Esophagus (tissue), 2 donors: ENCODE data around the gene AXIN1. TPM values are rescaled to one million over a fixed set of nuclear protein-coding genes. Genes with fewer than 3 reads are reported as not detected.

Experiments
- H3K27ac ChIP-seq, 2 donors: one replicate each; pipeline ENCODE4 v1.5.1; 2013; ENCODE audit warnings: low read depth in 2 of 2, mild to moderate bottlenecking in 2 of 2, inconsistent platforms in 1 of 2, low read length in 1 of 2, moderate library complexity in 1 of 2
- H3K27me3 ChIP-seq, 2 donors: one replicate each; pipeline ENCODE4 v1.6.1; 2013; ENCODE audit warnings: low read length in 2 of 2, control low read depth in 1 of 2, mild to moderate bottlenecking in 1 of 2; ENCODE audit not compliant: insufficient read depth in 2 of 2, control insufficient read depth in 1 of 2
- H3K36me3 ChIP-seq, 2 donors: one replicate each; pipeline ENCODE4 v1.6.1; 2013; ENCODE audit warnings: low read length in 1 of 2; ENCODE audit not compliant: control insufficient read depth in 2 of 2, insufficient read depth in 2 of 2
- H3K4me1 ChIP-seq, 2 donors: one replicate each; pipeline ENCODE4 v1.6.1; 2013; ENCODE audit warnings: low read length in 1 of 2; ENCODE audit not compliant: control insufficient read depth in 2 of 2, insufficient read depth in 2 of 2
- H3K4me3 ChIP-seq, 2 donors: one replicate each; pipeline ENCODE4 v1.5.1; 2013; ENCODE audit warnings: low read length in 2 of 2, mild to moderate bottlenecking in 2 of 2, low read depth in 1 of 2, moderate library complexity in 1 of 2
- H3K9me3 ChIP-seq, 2 donors: one replicate each; pipeline ENCODE4 v1.6.1; 2013; ENCODE audit warnings: mild to moderate bottlenecking in 2 of 2, low read depth in 1 of 2, low read length in 1 of 2, moderate library complexity in 1 of 2; ENCODE audit not compliant: control insufficient read depth in 2 of 2, insufficient read depth in 1 of 2
- WGBS, 2 donors: extraction: QIAGEN DNeasy Blood & Tissue Kit; methylation state at CpG; one replicate each; pipeline ENCODE4 v1.1.7; 2013; 5-methylcytosine and 5-hydroxymethylcytosine counted together
- polyA plus RNA-seq, 2 donors: library from polyadenylated mRNA; stranded (reverse); fragments of 200-250 nt; gene quantifications; one replicate each; pipeline ENCODE4 v1.2.3, GENCODE V29; 2013
- donor health status: healthy with polysubstance abuse.
- donor health status: Bipolar disorder and iron deficiency.

The AXIN1 gene, protein sequence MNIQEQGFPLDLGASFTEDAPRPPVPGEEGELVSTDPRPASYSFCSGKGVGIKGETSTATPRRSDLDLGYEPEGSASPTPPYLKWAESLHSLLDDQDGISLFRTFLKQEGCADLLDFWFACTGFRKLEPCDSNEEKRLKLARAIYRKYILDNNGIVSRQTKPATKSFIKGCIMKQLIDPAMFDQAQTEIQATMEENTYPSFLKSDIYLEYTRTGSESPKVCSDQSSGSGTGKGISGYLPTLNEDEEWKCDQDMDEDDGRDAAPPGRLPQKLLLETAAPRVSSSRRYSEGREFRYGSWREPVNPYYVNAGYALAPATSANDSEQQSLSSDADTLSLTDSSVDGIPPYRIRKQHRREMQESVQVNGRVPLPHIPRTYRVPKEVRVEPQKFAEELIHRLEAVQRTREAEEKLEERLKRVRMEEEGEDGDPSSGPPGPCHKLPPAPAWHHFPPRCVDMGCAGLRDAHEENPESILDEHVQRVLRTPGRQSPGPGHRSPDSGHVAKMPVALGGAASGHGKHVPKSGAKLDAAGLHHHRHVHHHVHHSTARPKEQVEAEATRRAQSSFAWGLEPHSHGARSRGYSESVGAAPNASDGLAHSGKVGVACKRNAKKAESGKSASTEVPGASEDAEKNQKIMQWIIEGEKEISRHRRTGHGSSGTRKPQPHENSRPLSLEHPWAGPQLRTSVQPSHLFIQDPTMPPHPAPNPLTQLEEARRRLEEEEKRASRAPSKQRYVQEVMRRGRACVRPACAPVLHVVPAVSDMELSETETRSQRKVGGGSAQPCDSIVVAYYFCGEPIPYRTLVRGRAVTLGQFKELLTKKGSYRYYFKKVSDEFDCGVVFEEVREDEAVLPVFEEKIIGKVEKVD
- 10 to 100 TPM; 11.9 to 16.7 TPM for polyA plus RNA-seq

DNA sequence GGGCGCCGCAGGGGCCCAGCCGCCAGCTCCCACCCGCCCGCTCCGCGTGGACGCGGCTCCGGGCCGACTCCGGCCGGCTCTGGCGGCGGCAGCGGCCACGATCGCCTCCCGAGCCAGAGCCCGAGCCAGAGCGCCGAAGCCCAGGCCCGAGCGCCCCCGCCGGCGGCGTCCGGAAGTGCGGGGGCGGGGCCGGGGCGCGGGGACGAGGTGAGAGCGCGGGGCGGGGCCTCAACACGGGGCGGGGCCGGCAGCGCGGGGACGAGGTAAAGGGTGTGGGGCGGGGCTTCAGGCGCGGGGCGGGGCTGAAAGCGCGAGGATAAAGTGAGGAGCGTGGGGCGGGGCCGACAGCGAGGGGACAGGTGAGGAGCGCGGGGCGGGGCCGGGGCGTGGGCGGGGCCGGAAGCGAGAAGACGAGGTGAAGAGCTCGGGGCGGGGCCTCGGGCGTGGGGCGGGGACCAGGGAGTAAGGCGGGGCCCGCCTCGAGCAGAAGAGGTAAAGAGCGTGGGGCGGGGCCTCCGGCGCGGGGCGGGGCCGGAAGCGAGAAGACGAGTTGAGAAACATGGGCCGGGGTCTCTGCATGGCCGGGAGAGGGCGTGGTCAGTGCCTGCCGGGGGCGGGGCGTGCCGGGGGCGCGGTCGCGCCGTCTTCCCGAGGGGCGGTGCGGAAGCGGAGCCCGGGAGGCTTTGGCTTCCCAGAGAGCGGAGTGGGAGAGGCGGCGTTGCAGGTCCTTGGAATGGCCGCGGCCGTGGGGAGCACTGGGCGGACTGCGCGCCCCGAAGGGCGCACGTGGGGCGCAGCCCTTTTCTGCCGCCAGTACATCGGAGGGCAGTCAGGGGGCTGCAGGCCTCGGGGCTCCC is at the start of gene AXIN1:
Gene AXIN1 (minus strand): TSS at position 177 of the 857 bp plus-strand sequence. CDS start 5,698 bp downstream, outside the sequence.
- H3K27ac ChIP-seq = peak within 1 kb of the TSS; percentile 84 to 88
- H3K9me3 ChIP-seq = no peaks in the 10 kb centered on the region
- peaks cover 0 to 1% of the 10 kb centered on the region in 2 donors for H3K36me3 ChIP-seq
- 2% methylated on average over 46 to 113 of the region's 113 CpGs for WGBS, 2 donors
- H3K4me1 ChIP-seq = peaks cover 5 to 20% of the 10 kb centered on the region in 2 donors
- H3K4me3 ChIP-seq = peak within 1 kb of the TSS; percentile 57 to 84
- no peaks in the 10 kb centered on the region for H3K27me3 ChIP-seq

DNA sequence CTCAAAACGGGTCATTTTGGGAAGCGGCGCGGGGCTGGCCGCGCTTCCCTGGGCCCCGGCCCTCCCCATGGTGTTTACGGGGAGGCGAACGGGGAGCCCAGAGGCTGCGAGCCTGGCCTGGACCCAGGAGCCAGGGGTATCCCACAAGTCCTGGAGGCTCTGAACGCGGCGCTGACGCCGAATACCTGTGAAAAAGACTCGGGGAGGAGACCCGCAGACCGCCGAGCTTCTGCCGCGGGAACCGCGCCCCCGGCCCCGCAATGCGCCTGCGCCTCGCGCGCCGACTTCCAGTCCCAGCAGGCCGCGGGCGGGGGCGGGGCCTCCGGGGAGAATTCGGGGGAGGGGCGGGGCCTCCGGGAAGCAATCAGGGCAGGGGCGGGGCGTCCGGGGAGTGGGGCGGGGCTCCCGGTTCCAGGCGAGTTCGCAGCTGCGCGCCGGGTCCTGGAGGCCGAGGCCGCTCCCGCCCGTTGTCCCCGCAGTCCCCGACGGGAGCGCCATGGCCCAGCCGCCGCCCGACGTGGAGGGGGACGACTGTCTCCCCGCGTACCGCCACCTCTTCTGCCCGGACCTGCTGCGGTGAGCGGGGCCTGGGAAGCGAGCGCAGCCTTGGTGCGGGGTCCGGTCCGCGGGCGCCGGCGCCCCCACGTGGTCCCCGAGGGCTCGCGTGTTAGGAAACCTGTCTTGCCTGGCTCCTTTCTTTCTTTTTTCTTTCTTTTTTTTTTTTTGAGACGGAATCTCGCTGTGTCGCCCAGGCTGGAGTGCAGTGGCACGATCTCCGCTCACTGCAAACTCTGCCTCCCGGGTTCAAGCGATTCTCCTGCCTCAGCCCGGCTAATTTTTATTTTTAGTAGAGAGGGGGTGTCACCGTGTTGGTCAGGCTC is 49.2 kb upstream of the AXIN1 start, which contains the start of gene DECR2:
Gene DECR2 (plus strand): TSS at position 418 of the 881 bp plus-strand sequence. CDS start 79 bp downstream, at position 497.
- Histone ChIP-seq H3K9me3 (no peaks in the 10 kb centered on the region), H3K27me3 (no peaks in the 10 kb centered on the region), H3K4me3 (peak within 1 kb of the TSS; percentile 78 to 85), H3K27ac (peak within 1 kb of the TSS; percentile 92 to 97), H3K36me3 (peaks cover 0 to 2% of the 10 kb centered on the region in 2 donors), H3K4me1 (peaks cover 0 to 10% of the 10 kb centered on the region in 2 donors)
- 0 to 1% methylated on average over 74 to 91 of the region's 91 CpGs for WGBS, 2 donors

DNA sequence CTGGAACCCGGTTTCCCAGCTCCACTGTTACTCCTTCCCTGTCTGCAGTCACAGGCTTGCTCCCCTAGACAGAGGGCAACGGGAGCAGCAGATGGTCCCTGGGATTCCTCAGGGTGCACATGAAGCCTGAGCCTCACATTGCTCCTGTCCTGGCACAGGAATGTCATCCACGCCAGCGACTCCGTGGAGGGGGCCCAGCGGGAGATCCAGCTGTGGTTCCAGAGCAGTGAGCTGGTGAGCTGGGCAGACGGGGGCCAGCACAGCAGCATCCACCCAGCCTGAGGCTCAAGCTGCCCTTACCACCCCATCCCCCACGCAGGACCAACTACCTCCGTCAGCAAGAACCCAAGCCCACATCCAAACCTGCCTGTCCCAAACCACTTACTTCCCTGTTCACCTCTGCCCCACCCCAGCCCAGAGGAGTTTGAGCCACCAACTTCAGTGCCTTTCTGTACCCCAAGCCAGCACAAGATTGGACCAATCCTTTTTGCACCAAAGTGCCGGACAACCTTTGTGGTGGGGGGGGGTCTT is 47.6 kb upstream of the AXIN1 start:
- Histone ChIP-seq H3K27me3 (no peaks in the 10 kb centered on the region), H3K36me3 (no peaks in the 10 kb centered on the region), H3K27ac (peak overlapping the region; percentile 38 to 89), H3K4me3 (peak overlapping the region; percentile 78 to 85), H3K9me3 (no peaks in the 10 kb centered on the region), H3K4me1 (peaks cover 0 to 10% of the 10 kb centered on the region in 2 donors)
- 53 to 71% methylated on average over 10 of the region's 10 CpGs for WGBS, 2 donors

- peaks cover 0 to 10% of the 10 kb centered on the region in 2 donors for H3K4me1 ChIP-seq
- WGBS, 2 donors = 76 to 80% methylated on average over 22 of the region's 22 CpGs
- no peaks in the 10 kb centered on the region for H3K27me3 ChIP-seq
- no peaks in the 10 kb centered on the region for H3K36me3 ChIP-seq
- no peak overlapping the region for H3K4me3 ChIP-seq
- no peaks in the 10 kb centered on the region for H3K9me3 ChIP-seq
- no peak overlapping the region for H3K27ac ChIP-seq
These were observed 47.0 kb upstream of the AXIN1 start for GRCh38 chr16:399340-400019.

DNA sequence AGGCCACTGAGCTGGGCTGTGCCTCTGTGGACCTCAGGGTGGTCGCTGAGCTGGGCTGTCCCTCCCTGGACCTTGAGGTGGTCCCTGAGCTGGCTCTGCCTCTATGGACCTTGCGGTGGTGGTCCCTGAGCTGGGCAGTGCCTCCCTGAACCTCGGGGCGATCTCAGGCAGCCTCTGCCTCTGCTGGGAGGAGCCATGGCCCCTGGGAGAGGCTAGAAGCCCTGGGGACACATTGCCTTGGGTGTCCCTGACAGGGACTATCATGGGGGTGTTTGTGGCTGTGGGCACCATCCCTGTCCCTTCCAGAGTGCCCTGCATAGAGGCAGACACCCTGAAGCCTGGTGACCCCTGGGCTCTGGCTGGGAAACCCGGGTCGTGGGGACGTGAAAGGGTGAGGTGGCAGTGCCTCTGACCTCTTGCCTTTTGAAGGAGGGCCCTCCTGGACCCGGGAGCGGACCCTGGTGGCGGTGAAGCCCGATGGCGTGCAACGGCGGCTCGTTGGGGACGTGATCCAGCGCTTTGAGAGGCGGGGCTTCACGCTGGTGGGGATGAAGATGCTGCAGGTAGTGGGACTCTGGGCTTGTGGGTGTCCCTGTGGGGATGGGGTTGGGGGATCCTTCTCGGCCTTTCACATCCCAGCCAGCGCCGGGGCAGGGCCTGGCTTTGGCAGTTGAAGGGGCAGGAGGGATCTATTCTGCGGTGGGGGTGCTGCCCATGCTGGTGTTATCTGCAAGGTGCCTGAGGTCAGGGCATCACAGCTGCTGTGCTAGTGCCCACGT is 46.2 kb upstream of the AXIN1 start:
- Histone ChIP-seq H3K4me3 (no peak overlapping the region), H3K27me3 (no peaks in the 10 kb centered on the region), H3K36me3 (no peaks in the 10 kb centered on the region), H3K9me3 (no peaks in the 10 kb centered on the region), H3K4me1 (peaks cover 0 to 10% of the 10 kb centered on the region in 2 donors), H3K27ac (peak overlapping the region in 1 of 2 donors; percentile 40)
- WGBS, 2 donors = 80 to 81% methylated on average over 22 to 24 of the region's 24 CpGs

DNA sequence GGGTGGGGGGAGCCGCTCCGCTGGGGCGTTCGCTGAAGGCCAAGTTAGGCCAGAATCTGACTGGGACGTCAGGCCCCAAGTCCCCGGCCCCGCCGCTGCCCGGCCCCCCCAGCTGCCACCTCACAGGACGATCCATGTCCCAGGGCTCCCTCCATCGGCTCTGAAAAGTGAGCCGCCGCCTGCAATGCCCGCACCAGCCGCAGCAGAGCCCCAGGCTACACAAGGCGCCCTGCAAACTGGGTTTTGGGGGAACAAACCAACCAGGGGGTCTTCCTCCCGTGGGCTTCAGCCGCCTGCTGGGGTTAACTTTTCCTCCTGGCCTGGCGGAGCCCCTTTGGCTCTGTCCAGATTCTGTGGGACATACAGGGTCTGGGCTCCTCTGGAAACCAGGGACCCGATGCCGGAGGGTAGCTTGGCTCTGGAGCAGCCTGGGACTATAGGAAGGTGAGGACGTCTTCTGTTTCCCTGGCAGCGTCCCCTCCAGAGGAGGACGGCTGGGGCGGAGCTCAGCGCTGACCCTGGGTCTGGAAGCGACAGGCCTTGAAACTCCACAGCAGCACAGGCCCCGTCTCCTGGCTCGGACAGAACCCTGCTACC is 45.3 kb upstream of the AXIN1 start:
- Histone ChIP-seq H3K4me3 (no peak overlapping the region), H3K27me3 (no peaks in the 10 kb centered on the region), H3K4me1 (peaks cover 0 to 10% of the 10 kb centered on the region in 2 donors), H3K9me3 (no peaks in the 10 kb centered on the region), H3K36me3 (no peaks in the 10 kb centered on the region), H3K27ac (peak overlapping the region in 1 of 2 donors; percentile 40)
- WGBS, 2 donors = 26 to 40% methylated on average over 21 to 29 of the region's 29 CpGs

DNA sequence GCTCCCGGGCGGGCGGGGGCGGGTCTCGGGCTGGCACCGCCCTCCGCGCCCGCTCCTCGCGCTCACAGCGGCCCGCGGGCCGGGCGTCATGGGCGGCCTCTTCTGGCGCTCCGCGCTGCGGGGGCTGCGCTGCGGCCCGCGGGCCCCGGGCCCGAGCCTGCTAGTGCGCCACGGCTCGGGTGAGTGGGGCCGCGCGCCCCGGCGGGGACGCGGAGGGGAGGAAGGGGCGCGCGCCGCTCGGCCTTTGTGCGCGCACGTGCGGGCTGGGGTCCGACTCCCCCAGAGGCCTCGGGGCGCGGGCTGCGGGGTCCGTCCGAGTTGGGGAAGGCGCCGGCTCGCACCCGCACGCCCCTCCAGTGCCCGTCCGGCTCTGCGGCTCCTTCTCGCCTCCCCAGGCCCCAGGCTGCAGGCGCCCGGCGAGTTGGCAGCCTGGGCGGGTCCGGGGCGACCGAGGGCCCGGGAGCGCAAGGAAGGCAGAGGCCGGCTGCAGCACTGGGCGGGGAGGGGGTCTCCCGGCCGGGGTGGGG is 44.7 kb upstream of the AXIN1 start, which contains the start of gene NME4:
Gene NME4 (plus strand): TSS at position 65 of the 527 bp plus-strand sequence. CDS start 24 bp downstream, at position 89.
- peak within 1 kb of the TSS; percentile 62 to 70 for H3K4me3 ChIP-seq
- no peaks in the 10 kb centered on the region for H3K27me3 ChIP-seq
- H3K9me3 ChIP-seq = no peaks in the 10 kb centered on the region
- 0 to 1% methylated on average over 56 to 72 of the region's 75 CpGs for WGBS, 2 donors
- peaks cover 0 to 10% of the 10 kb centered on the region in 2 donors for H3K4me1 ChIP-seq
- H3K27ac ChIP-seq = peak within 1 kb of the TSS; percentile 61 to 80
- no peaks in the 10 kb centered on the region for H3K36me3 ChIP-seq
